DOHH2 (cell line): ENCODE data around the gene TAAR2.

Experiments
- H3F3A ChIP-seq: fragments of 200-600 bp; sonication (generic), shearing (Covaris generic); 2 replicates; pipeline ENCODE4 v1.6.0; 2016; ENCODE audit warnings: antibody characterized with exemption, mild to moderate bottlenecking; ENCODE audit not compliant: control insufficient read depth, insufficient read depth
- H3K27ac ChIP-seq: fragments of 200-600 bp; sonication (generic); 2 replicates; pipeline ENCODE4 v1.5.1; 2014; ENCODE audit warnings: low read depth, mild to moderate bottlenecking, low read length, moderate library complexity
- H3K27me3 ChIP-seq: fragments of 200-600 bp; sonication (generic); 2 replicates; pipeline ENCODE4 v1.6.1; 2014; ENCODE audit warnings: mild to moderate bottlenecking, low read length, mixed read lengths; ENCODE audit not compliant: control insufficient read depth
- H3K36me3 ChIP-seq: fragments of 200-600 bp; sonication (generic); 2 replicates; pipeline ENCODE4 v1.6.1; 2014; ENCODE audit warnings: mild to moderate bottlenecking, low read length, moderate library complexity, mixed read lengths; ENCODE audit not compliant: control insufficient read depth
- H3K4me1 ChIP-seq: fragments of 200-600 bp; sonication (generic); 2 replicates; pipeline ENCODE4 v1.6.1; 2014; ENCODE audit warnings: mild to moderate bottlenecking, low read length, mixed read lengths; ENCODE audit not compliant: control insufficient read depth
- H3K4me2 ChIP-seq: fragments of 200-600 bp; sonication (generic); 2 replicates; pipeline ENCODE4 v1.6.0; 2014; ENCODE audit warnings: mild to moderate bottlenecking, low read length, moderate library complexity
- H3K4me3 ChIP-seq: fragments of 200-600 bp; sonication (generic); 2 replicates; pipeline ENCODE4 v1.5.1; 2014; ENCODE audit warnings: mild to moderate bottlenecking, low read length, mixed read lengths
- H3K79me2 ChIP-seq: fragments of 200-600 bp; sonication (generic); 2 replicates; pipeline ENCODE4 v1.6.1; 2014; ENCODE audit warnings: mild to moderate bottlenecking, low read length, mixed read lengths; ENCODE audit not compliant: control insufficient read depth
- H3K9me2 ChIP-seq: fragments of 200-600 bp; sonication (generic); replicated peaks from 2 replicates; pipeline ENCODE4 v1.6.1; 2014; ENCODE audit warnings: mild to moderate bottlenecking, low read length, mixed read lengths; ENCODE audit not compliant: control insufficient read depth
- H3K9me3 ChIP-seq: fragments of 200-600 bp; sonication (generic); 2 replicates; pipeline ENCODE4 v1.6.1; 2014; ENCODE audit warnings: antibody characterized with exemption, low read length, mixed read lengths; ENCODE audit not compliant: control insufficient read depth, insufficient read depth
- H4K20me1 ChIP-seq: fragments of 200-600 bp; sonication (generic); 2 replicates; pipeline ENCODE4 v1.6.0; 2014; ENCODE audit warnings: low read depth, mild to moderate bottlenecking, antibody characterized with exemption, low read length, moderate library complexity; ENCODE audit not compliant: control insufficient read depth, insufficient read depth
- CTCF ChIP-seq: fragments of 200-600 bp; sonication (generic); IDR thresholded peaks from one replicate; pipeline ENCODE4 v1.5.1; 2014; ENCODE audit warnings: antibody characterized with exemption, mild to moderate bottlenecking, low read depth, low read length; ENCODE audit not compliant: poor library complexity, severe bottlenecking
- EZH2phosphoT487 ChIP-seq: fragments of 200-600 bp; sonication (generic); IDR thresholded peaks from 2 replicates; pipeline ENCODE4 v1.6.1; 2017; ENCODE audit warnings: borderline replicate concordance, mild to moderate bottlenecking, antibody characterized with exemption, low read length, moderate library complexity, mixed read lengths

TAAR2 gene

DNA sequence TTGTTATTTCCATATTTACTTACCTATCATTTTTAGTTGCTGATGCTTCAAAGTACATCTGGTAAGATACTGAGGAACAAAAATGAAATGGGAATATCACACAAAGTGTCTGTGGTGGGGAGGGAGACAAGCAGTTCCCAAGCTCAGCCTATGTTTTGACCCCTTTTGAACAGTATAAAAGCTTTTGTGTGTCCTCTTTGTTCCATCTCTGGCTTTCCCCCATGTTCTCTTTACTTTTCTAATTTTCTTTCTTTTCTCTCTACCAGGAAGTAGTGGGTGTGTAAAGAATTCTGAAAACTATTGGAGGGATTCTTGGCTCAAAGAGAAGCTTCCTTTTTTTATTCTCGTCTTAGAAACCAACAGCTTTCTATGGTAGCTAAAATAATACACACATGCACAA is 7.4 kb downstream of the TAAR2 start:
- no peaks in the 10 kb centered on the region for H3K27me3 ChIP-seq

DNA sequence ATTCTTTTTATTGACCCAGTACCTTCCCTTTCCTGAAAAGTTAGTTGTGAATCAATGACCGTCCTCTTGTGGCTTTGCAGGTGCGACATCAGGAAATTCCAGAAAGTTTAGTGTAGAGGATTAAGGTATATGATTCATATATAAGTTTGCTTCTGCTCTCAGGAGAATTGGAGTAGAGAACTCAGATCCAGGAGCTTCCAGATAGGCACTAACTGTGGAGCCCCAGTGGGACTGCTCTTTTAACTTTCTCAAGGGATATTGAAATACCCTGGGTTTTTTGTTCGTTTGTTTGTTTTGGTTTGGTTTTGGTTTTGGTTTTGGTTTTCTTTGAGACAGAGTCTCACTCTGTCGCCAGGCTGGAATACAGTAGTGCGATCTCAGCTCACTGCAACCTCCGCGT is 9.5 kb downstream of the TAAR2 start:
- Histone ChIP-seq H3K4me3 (no peak overlapping the region), H3F3A (no peaks in the 10 kb centered on the region), H3K36me3 (no peaks in the 10 kb centered on the region), H3K4me1 (no peaks in the 10 kb centered on the region), H3K9me2 (no peaks in the 10 kb centered on the region), H3K9me3 (no peaks in the 10 kb centered on the region), H4K20me1 (no peaks in the 10 kb centered on the region), H3K4me2 (no peak overlapping the region), H3K79me2 (no peaks in the 10 kb centered on the region), H3K27ac (no peak overlapping the region), H3K27me3 (no peaks in the 10 kb centered on the region)
- no peak for TF ChIP-seq CTCF
- no peak for TF ChIP-seq EZH2phosphoT487

More for the DNA sequence above, 7.4 kb downstream of the TAAR2 start:
- H3K36me3 ChIP-seq, result no peaks in the 10 kb centered on the region
- TF ChIP-seq CTCF, result no peak
- no peak for TF ChIP-seq EZH2phosphoT487
- H3K79me2 ChIP-seq, result no peaks in the 10 kb centered on the region
- no peaks in the 10 kb centered on the region for H4K20me1 ChIP-seq
- no peaks in the 10 kb centered on the region for H3F3A ChIP-seq
- no peaks in the 10 kb centered on the region for H3K9me2 ChIP-seq
- no peak overlapping the region for H3K27ac ChIP-seq
- H3K4me1 ChIP-seq, result no peaks in the 10 kb centered on the region
- H3K4me2 ChIP-seq, result no peak overlapping the region
- H3K9me3 ChIP-seq, result no peaks in the 10 kb centered on the region
- H3K4me3 ChIP-seq, result no peak overlapping the region

GRCh38 chr6:132612449-132613108 is 11.5 kb downstream of the TAAR2 start:
- no peaks in the 10 kb centered on the region for H3K4me1 ChIP-seq
- TF ChIP-seq CTCF (no peak), EZH2phosphoT487 (no peak)
- no peaks in the 10 kb centered on the region for H3K9me2 ChIP-seq
- no peaks in the 10 kb centered on the region for H3K9me3 ChIP-seq
- H3F3A ChIP-seq, result no peaks in the 10 kb centered on the region
- H3K36me3 ChIP-seq, result no peaks in the 10 kb centered on the region
- no peak overlapping the region for H3K4me3 ChIP-seq
- H3K27me3 ChIP-seq, result no peaks in the 10 kb centered on the region
- no peak overlapping the region for H3K4me2 ChIP-seq
- H3K27ac ChIP-seq, result no peak overlapping the region
- H4K20me1 ChIP-seq, result no peaks in the 10 kb centered on the region
- H3K79me2 ChIP-seq, result no peaks in the 10 kb centered on the region
